ENCODE measurements around the gene RAPGEFL1. TPM values are rescaled to one million over a fixed set of nuclear protein-coding genes. Genes with fewer than 3 reads are reported as not detected.

The RAPGEFL1 gene
- total RNA-seq, 4 donors from 2014 or later: 2.4 to 7.3 (median 5.2) TPM

- TF ChIP-seq, protein P1, sequence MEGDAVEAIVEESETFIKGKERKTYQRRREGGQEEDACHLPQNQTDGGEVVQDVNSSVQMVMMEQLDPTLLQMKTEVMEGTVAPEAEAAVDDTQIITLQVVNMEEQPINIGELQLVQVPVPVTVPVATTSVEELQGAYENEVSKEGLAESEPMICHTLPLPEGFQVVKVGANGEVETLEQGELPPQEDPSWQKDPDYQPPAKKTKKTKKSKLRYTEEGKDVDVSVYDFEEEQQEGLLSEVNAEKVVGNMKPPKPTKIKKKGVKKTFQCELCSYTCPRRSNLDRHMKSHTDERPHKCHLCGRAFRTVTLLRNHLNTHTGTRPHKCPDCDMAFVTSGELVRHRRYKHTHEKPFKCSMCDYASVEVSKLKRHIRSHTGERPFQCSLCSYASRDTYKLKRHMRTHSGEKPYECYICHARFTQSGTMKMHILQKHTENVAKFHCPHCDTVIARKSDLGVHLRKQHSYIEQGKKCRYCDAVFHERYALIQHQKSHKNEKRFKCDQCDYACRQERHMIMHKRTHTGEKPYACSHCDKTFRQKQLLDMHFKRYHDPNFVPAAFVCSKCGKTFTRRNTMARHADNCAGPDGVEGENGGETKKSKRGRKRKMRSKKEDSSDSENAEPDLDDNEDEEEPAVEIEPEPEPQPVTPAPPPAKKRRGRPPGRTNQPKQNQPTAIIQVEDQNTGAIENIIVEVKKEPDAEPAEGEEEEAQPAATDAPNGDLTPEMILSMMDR (IDR thresholded peaks at IDR 0.05; ENCODE audit: low read depth): no peak
Measured at GRCh38 chr17:40148527-40148926, 28.7 kb upstream of the RAPGEFL1 start.

DNA sequence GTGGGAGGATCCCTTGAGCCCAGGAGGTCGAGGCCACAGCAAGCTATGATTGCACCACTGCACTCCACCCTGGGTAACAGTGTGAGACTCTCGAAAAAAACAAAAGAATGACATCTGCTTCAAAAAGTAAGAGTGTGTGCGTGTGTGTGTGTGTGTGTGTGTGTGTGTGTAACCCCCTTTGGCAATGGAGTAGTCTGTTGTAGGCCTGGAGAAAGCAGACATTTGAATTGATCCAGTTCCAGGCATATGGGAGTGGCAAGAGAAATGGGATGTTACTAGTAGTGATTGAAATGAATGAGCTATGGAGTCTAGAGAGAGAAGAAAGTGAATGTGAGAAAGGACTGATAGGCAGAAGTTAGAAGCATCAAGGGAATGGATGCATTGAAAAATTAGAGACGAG lies 27.0 kb upstream of the RAPGEFL1 start:
- TF ChIP-seq, protein P1 (IDR thresholded peaks at IDR 0.05; ENCODE audit: low read depth): no peak

GRCh38 chr17:40151414-40151963 lies 25.8 kb upstream of the RAPGEFL1 start:
- TF ChIP-seq, protein P1 (IDR thresholded peaks at IDR 0.05; ENCODE audit: low read depth): no peak

DNA sequence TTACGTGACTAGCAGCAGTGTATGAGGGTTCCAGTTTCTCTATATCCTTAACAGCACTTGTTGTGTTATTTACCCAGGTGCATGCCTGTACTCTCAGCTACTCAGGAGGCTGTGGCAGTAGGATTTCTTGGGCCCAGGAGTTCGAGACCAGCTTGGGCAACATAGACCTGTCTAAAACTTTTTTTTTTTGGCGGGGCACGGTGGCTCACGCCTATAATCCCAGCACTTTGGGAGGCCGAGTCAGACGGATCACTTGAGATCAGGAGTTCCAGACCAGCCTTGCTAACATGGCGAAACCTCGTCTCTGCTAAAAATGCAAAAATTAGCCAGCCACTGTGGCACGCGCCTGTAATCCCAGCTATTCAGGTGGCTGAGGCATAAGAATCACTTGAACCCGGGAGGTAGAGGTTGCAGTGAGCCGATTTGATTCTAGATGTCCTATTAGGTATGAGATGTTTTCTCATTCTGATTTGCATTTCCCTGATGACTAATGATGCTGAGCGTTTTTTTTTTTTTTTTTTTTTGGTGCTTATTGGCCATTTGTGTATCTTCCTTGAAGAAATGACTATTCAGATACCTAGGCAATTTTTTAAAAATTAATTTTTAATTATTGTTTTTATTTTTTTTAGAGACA lies 23.6 kb upstream of the RAPGEFL1 start:
- TF ChIP-seq, protein P1 (IDR thresholded peaks at IDR 0.05; ENCODE audit: low read depth): no peak

GRCh38 chr17:40157973-40158372 lies 19.3 kb upstream of the RAPGEFL1 start:
- TF ChIP-seq, protein P1 (IDR thresholded peaks at IDR 0.05; ENCODE audit: low read depth): no peak

GRCh38 chr17:40158438-40159013 lies 18.7 kb upstream of the RAPGEFL1 start:
- TF ChIP-seq, protein P1 (IDR thresholded peaks at IDR 0.05; ENCODE audit: low read depth): no peak

DNA sequence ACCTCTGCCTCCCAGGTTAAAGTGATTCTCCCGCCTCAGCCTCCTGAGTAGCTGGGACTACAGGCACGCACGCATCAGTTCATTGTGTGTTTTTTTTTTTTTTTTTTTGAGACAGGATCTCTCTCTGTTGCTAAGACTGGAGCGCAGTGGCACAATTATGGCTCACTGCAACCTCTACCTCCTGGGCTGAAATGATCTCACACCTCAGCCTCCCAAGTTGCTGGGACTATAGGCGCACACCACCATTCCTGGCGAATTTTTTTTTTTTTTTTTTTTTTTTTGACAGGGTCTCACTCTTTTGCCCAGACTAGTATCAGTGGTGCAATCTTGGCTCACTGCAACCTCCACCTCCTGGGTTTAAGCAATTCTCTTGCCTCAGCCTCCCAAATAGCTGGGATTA lies 17.8 kb upstream of the RAPGEFL1 start:
- TF ChIP-seq, protein P1 (IDR thresholded peaks at IDR 0.05; ENCODE audit: low read depth): no peak

Measured in subcutaneous adipose tissue (tissue), 4 donors.